Measurements from ENCODE around the gene EFCAB3.
"Not testable (repeated sequence)": the region's sequence is repeated elsewhere in the genome, so short reads cannot be mapped to it uniquely, and the experiment has no call there.

The EFCAB3 gene

DNA sequence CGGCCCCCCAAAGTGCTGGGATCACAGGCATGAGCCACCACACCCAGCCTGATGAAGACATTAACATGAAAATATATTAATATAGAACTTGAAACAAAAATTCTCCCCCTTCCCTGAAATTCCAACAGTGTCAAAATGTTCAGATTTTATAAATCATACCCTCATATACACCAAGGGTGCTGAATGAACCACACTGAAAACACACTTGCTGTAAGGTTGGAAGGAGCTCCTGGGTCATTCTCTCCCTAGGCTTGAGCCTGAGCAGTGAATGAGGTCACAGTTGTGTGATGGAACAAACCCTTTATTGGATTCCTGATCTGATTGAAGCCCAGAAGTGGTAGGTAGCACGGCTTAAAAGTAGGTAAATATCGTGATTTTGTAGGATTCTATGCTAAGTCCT is at the start of gene EFCAB3:
Gene EFCAB3 (plus strand): TSS at position 301 of the 400 bp plus-strand sequence. CDS start 2,427 bp downstream, outside the sequence.
- DNase-seq (ENCODE audit: low read depth, low spot score): no peak

GRCh38 chr17:62336527-62336926 is 43.8 kb upstream of the EFCAB3 start:
- DNase-seq (ENCODE audit: low read depth, low spot score): no peak

DNA sequence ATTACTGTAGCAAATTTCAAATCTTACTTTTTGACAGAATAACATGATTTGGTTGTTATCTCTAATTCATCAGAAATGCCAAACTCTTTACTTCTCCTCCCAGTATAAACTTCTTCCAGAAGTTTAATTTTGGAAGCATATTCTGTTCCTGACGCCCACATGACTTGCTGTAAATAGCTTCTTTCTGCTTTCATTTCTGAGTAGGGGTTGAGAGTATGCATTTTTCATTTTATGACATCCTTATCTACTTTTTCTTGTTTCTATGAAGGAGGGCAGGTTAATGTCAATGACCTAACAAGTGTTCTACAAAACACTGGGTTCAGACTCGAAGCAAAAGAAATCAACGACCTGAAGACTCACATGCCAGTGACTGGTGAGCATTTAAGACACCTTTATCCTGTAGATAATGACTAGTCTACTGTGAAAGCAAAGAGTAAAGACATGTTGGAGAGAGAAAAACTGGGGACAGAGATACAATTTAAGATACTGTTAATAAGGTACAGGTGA is 36.5 kb upstream of the EFCAB3 start:
- no peak for DNase-seq (ENCODE audit: low read depth, low spot score)

DNA sequence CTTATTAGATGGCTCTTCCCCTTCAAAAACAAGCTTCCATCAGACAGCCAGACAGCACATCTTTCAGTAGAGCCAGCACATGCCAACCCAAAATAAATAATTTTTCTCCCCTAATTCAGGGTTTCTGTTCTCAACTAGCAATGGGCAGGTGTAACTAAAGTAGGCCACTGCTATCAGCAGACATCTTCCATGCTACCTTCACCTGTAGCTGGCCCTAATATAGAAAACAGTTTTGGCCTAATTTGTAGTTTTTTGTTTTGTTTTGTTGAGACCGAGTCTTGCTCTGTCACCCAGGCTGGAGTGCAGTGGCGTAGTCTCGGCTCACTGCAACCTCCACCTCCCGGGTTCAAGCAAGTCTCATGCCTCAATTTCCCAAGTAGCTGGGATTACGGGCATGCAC is 29.2 kb upstream of the EFCAB3 start:
- DNase-seq (ENCODE audit: low read depth, low spot score): no peak

DNA sequence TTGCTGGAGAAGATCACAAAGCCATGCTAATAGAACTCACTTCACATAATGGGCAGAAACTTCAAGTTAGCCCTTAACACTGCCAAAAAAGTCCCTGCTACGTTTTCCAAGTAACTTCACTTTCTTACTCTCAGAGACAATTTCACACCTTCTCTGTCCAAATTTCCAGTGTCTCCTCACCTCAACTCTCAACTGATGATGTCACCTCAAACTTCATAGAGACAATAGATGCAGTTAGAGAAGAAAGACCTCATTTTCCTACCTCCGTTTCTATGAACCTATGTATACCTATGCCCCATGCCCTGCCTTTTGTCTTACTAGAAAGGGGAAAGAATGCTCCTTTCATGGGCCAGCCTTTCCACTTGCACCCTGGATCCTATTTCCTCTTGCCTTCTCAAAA is 14.2 kb upstream of the EFCAB3 start:
- DNase-seq (ENCODE audit: low read depth, low spot score): no peak

DNA sequence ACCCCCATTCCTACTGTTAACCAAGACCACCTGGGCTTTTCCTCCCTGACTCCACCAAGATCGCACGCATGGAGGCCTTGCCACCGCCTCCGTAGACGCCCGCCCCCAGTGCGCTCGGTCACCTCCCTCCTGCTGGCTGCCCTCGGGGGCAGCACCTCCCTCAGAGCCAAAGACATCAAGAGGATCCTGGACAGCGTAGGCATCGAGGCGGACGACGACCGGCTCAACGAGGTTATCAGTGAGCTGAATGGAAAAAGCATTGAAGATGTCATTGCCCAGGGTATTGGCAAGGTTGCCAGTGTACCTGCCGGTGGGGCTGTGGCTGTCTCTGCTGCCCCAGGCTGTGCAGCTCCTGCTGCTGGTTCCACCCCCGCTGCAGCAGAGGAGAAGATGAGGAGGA is 1.2 kb downstream of the EFCAB3 start:
- peak; percentile 20 for DNase-seq (ENCODE audit: low read depth, low spot score)

GRCh38 chr17:62388856-62389255 is 8.5 kb downstream of the EFCAB3 start:
- DNase-seq (ENCODE audit: low read depth, low spot score): no peak

DNA sequence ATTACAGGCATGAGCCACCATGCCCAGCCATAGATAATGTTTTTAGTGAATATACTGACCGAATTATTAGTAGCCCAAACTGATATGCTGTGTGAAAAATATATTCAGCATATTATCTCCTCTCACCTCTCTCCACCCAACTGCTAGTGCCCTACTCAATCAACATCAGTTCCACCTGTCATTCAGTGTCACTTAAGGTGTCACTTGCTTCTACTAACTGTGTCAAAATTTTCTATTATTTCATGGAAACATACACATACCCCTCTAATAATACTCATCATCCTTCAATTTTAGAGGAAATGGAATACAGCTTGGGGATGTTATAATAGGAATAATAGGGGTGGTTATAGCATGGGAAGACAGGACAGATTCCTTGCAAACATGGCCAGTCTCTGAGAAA is 12.6 kb downstream of the EFCAB3 start:
- no peak for DNase-seq (ENCODE audit: low read depth, low spot score)

DNA sequence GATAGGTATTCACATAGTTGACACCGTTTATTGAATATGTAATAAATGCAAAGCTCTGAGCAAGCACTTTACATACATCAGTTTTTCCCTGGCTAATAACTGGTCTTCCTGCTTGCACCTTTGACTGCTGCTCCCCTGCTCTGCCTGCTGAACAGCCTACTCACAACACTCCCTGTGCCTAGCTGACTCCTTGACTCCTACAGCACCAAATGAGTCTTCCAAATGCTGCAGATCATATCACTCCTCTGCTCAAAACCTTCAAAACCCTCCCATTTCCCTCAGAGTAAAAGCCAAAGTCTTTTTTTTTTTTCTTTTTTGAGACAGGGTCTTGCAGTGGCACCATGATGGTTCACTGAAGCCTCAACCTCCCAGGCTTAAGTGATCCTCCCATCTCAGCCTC is 18.5 kb downstream of the EFCAB3 start:
- no peak for DNase-seq (ENCODE audit: low read depth, low spot score)

- DNase-seq (ENCODE audit: low read depth, low spot score): no peak
Observed at GRCh38 chr17:62405451-62405850, 25.1 kb downstream of the EFCAB3 start.

DNA sequence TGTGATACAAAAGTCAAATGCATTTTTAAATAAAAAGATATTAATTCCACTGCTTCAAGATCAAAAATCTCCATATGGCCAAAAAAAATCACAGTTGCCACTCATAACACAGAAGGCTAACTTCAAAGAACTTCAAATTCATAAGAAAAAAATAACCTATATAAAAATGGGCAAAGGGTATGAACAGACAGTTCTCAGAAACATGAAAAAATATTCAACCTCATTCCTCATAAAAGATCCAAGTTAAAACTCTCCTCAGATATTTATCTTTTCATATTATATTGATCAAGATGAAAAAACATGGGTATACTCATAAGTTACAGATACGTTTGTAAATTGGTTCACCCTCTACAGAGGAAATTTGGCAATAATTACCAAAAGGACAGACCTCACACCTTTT is 32.7 kb downstream of the EFCAB3 start:
- DNase-seq (ENCODE audit: low read depth, low spot score): not testable (repeated sequence)

GRCh38 chr17:62423647-62424461 is 43.5 kb downstream of the EFCAB3 start, which contains the start of gene METTL2A:
TSS of gene METTL2A (plus strand) at chr17:62423897. CDS start at chr17:62423903, 6 bp downstream.
- peak; percentile 95 for DNase-seq (ENCODE audit: low read depth, low spot score)

DNA sequence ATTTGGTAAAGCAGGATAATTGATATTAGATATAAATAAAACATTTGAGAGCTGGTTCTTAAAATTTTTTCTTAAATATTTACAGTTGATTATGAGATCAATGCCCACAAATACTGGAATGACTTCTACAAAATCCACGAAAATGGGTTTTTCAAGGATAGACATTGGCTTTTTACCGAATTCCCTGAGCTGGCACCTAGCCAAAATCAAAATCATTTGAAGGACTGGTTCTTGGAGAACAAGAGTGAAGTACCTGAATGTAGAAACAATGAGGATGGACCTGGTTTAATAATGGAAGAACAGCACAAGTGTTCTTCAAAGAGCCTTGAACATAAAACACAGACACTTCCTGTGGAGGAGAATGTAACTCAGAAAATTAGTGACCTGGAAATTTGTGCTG is 45.9 kb downstream of the EFCAB3 start:
- DNase-seq (ENCODE audit: low read depth, low spot score): not testable (repeated sequence)

DNA sequence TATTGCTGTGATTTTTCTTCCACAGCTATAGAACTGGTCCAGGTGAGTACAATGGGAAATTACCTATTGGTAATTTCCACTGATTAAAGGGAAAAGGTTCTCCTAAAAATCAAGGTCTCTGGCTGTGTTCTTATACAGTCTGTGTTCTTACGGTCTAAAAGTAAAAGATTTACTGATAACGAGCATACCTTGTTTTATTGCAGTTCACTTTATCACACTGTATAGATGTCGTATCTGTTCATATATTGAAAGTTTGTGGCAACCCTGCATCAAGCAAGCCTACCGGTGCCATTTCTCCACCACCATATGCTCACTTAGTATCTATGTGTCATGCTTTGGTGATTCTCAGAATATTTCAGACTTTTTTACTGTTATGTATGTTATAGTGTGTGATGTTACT is 54.9 kb downstream of the EFCAB3 start:
- not testable (repeated sequence) for DNase-seq (ENCODE audit: low read depth, low spot score)

- not testable (repeated sequence) for DNase-seq (ENCODE audit: low read depth, low spot score)
Observed at GRCh38 chr17:62441181-62441580, 60.8 kb downstream of the EFCAB3 start.

DNA sequence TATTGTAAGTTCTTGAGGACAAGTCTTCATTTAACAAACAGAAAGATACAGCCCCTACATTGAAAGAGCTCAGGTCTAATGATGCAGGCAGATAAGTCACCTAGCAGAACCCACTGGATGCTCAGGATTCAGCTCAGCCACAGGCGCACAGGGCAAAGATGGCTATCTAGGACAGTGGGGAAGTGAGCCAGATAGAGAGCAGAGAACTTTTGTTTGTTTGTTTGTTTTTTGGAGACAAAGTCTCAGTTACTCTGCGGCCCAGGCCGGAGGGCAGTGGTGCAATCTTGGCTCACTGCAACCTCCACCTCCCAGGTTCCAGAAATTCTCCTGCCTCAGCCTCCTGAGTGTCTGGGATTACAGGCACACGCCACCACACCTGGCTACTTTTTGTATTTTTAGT is 63.7 kb downstream of the EFCAB3 start:
- DNase-seq (ENCODE audit: low read depth, low spot score): no peak

GRCh38 chr17:62445791-62446190 is 65.4 kb downstream of the EFCAB3 start:
- DNase-seq (ENCODE audit: low read depth, low spot score): not testable (repeated sequence)

DNA sequence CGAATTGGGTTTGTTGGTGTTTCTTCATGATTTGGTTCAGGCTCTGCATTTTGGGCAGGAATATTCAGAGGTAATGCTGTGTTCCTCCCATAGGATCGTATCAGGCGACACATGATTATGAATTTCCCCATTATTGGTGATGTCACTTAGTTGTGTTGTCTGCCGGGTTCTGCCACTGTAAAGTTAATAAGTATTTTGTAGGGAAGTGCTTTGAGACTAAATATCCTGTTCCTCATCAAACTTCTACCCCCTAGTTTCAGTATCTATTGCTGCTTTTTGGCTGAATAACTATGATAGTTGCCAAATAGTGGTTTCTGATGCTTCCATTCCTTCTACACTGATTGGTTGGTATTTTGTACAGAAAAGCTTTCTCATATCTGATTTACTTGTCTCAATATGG is 71.8 kb downstream of the EFCAB3 start:
- DNase-seq (ENCODE audit: low read depth, low spot score): not testable (repeated sequence)

DNA sequence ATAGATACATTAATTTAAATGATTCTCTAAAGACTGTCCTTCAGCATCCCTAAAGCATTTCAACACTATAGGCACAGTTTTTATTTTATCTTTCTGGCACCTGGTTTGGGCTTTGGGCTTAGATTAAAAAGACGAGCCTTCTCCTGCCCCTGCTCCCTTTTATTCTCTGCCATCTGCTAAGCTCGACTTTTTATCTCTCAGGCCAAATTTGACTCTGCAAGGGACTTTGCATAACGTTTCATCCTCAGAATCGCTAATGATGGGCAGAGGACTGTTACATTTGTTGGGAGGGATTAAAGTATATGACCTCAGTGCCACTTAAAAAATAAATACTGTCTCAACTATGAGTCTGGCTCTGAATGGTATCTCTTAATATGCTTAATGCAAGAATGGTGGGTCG is 72.7 kb downstream of the EFCAB3 start:
- DNase-seq (ENCODE audit: low read depth, low spot score): not testable (repeated sequence)

DNA sequence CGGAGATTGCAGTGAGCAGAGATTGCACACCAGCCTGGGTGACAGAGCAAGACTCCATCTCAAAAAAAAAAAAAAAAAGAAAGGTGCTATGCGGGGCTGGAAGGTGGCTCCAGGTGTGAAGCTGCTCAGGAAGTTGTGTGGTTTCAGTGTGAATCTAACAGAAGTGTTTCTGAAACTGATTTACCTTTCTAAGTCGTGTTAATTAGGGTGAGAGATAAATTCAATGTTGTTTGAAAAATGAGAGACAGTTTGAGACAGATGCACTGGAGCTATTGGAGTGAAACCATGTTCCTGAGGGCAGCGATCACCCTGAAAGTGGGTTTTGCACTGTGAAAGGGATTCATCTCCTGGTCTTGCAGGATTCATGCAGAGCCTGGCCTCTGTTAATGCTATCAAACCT is 73.3 kb downstream of the EFCAB3 start:
- DNase-seq (ENCODE audit: low read depth, low spot score): not testable (repeated sequence)

DNA sequence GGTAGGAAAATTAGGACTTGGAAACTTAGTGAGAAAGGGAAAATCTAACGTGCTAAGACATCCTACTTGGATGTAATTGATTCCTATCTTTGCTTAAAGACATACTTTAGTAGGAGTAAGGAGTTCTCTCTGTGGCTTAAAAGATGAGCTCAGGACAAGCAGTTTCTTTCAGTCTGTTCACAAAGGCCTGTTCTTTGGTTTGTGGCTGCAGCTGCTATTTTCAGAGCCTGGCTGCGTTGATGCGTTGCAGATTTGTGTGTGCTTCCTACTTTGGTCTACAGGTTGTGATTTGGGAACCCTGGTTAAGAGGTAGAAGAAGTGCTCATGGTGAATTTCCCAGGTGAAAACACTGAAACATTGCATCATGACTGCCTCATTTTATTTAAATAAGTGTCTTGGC is 73.8 kb downstream of the EFCAB3 start:
- DNase-seq (ENCODE audit: low read depth, low spot score): not testable (repeated sequence)

- no peak for DNase-seq (ENCODE audit: low read depth, low spot score)
Observed at GRCh38 chr17:62456016-62456415, 75.7 kb downstream of the EFCAB3 start.

DNA sequence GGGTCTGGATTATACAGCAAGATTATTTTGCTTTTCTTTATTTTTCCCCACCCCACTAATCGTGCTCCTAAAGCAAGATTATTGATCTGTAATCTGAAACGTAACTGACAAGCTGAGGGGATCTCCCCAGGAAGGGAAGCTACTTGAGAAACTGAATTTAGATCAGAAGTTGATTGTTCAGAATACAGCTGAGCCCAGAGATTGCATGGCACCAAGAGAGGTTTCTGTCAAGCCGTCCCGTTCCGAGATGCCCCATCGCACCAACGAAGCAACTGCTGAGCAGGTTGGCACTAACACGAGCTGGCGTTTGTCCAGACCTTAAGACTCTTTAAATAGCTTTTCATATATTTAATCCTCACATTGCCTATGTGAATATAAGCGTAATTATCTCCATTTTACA is 78.1 kb downstream of the EFCAB3 start:
- DNase-seq (ENCODE audit: low read depth, low spot score): not testable (repeated sequence)

All from ELF-1 (cell line).